SJCRH30 (cell line): ENCODE measurements around the gene ESM1. TPM values are rescaled to one million over a fixed set of nuclear protein-coding genes. Genes with fewer than 3 reads are reported as not detected.
A peak's percentile ranks its signal among the peaks of the same experiment; 100 is the strongest.

Experiments
- DNase-seq, 2 experiments: peaks; one replicate each; pipeline ENCODE4 v3.0.0-alpha.2; 2015 to 2020
- H3K27ac ChIP-seq: fragments of 250-450 bp; sonication (Bioruptor Pico); 2 replicates; pipeline ENCODE4 v1.5.1; 2020; ENCODE audit warnings: mild to moderate bottlenecking, moderate library complexity
- H3K27me3 ChIP-seq: fragments of 250-450 bp; sonication (Bioruptor Pico); 2 replicates; pipeline ENCODE4 v1.5.1; 2020; ENCODE audit warnings: mild to moderate bottlenecking, moderate library complexity
- H3K36me3 ChIP-seq: fragments of 250-450 bp; sonication (Bioruptor Pico); 2 replicates; pipeline ENCODE4 v1.5.1; 2020; ENCODE audit warnings: mild to moderate bottlenecking, moderate library complexity
- H3K4me1 ChIP-seq: fragments of 250-450 bp; sonication (Bioruptor Pico); 2 replicates; pipeline ENCODE4 v1.5.1; 2020; ENCODE audit warnings: mild to moderate bottlenecking, moderate library complexity
- H3K4me3 ChIP-seq: fragments of 250-450 bp; sonication (Bioruptor Pico); 2 replicates; pipeline ENCODE4 v1.5.1; 2020; ENCODE audit warnings: mild to moderate bottlenecking, moderate library complexity
- H3K9me3 ChIP-seq: fragments of 250-450 bp; sonication (Bioruptor Pico); replicated peaks from 2 replicates; pipeline ENCODE4 v1.5.1; 2020; ENCODE audit warnings: mild to moderate bottlenecking, moderate library complexity
- total RNA-seq: library from RNA; depleted of rRNA; stranded (reverse); fragments of >200 nt; shearing (Covaris generic); gene quantifications from 2 replicates; pipeline ENCODE4 v1.2.3, GENCODE V29; 2014

Gene ESM1
- total RNA-seq, 1 experiment from 2014 or later = not detected

- Histone ChIP-seq H3K4me3 (no peak overlapping the region), H3K27me3 (0 out of 2 replicates have a peak, but pooled peaks cover 3% of the 10 kb centered on the region), H3K9me3 (no peaks in the 10 kb centered on the region), H3K27ac (no peak overlapping the region), H3K4me1 (no peaks in the 10 kb centered on the region), H3K36me3 (no peaks in the 10 kb centered on the region)
- DNase-seq = no peak
Measured at GRCh38 chr5:54996466-54996865, 11.1 kb upstream of the ESM1 start.

- Histone ChIP-seq H3K9me3 (no peaks in the 10 kb centered on the region), H3K27me3 (0 out of 2 replicates have a peak, but pooled peaks cover 3% of the 10 kb centered on the region), H3K36me3 (no peaks in the 10 kb centered on the region), H3K4me3 (no peak overlapping the region), H3K4me1 (no peaks in the 10 kb centered on the region), H3K27ac (no peak overlapping the region)
- DNase-seq = no peak
Measured at GRCh38 chr5:54995168-54995567, 9.8 kb upstream of the ESM1 start.

- Histone ChIP-seq H3K36me3 (no peaks in the 10 kb centered on the region), H3K4me1 (no peaks in the 10 kb centered on the region), H3K4me3 (no peak overlapping the region), H3K9me3 (no peaks in the 10 kb centered on the region), H3K27ac (no peak overlapping the region), H3K27me3 (0 out of 2 replicates have a peak, but pooled peaks cover 3% of the 10 kb centered on the region)
- no peak for DNase-seq
Measured at GRCh38 chr5:54994628-54995027, 9.2 kb upstream of the ESM1 start.

GRCh38 chr5:54993318-54993717 is 7.9 kb upstream of the ESM1 start:
- H3K27ac ChIP-seq = no peak overlapping the region
- H3K4me3 ChIP-seq = no peak overlapping the region
- H3K36me3 ChIP-seq = no peaks in the 10 kb centered on the region
- 0 out of 2 replicates have a peak, but pooled peaks cover 3% of the 10 kb centered on the region for H3K27me3 ChIP-seq
- H3K9me3 ChIP-seq = no peaks in the 10 kb centered on the region
- DNase-seq = no peak
- no peaks in the 10 kb centered on the region for H3K4me1 ChIP-seq

GRCh38 chr5:54991416-54991815 is 6.0 kb upstream of the ESM1 start:
- peak; percentile 6 to 19 for DNase-seq
- no peaks in the 10 kb centered on the region for H3K36me3 ChIP-seq
- H3K4me1 ChIP-seq = no peaks in the 10 kb centered on the region
- no peaks in the 10 kb centered on the region for H3K27me3 ChIP-seq
- H3K27ac ChIP-seq = no peak overlapping the region
- no peak overlapping the region for H3K4me3 ChIP-seq
- H3K9me3 ChIP-seq = no peaks in the 10 kb centered on the region

GRCh38 chr5:54990841-54991258 is 5.5 kb upstream of the ESM1 start:
- no peaks in the 10 kb centered on the region for H3K4me1 ChIP-seq
- H3K9me3 ChIP-seq = no peaks in the 10 kb centered on the region
- no peaks in the 10 kb centered on the region for H3K36me3 ChIP-seq
- H3K27ac ChIP-seq = no peak overlapping the region
- no peak for DNase-seq
- no peak overlapping the region for H3K4me3 ChIP-seq
- H3K27me3 ChIP-seq = no peaks in the 10 kb centered on the region

GRCh38 chr5:54988817-54989216 is 3.4 kb upstream of the ESM1 start:
- no peaks in the 10 kb centered on the region for H3K27me3 ChIP-seq
- no peaks in the 10 kb centered on the region for H3K4me1 ChIP-seq

GRCh38 chr5:54988218-54988617 is 2.8 kb upstream of the ESM1 start:
- Histone ChIP-seq H3K27ac (no peak overlapping the region), H3K4me1 (no peaks in the 10 kb centered on the region), H3K36me3 (no peaks in the 10 kb centered on the region), H3K27me3 (no peaks in the 10 kb centered on the region), H3K9me3 (no peaks in the 10 kb centered on the region), H3K4me3 (no peak overlapping the region)
- no peak for DNase-seq

More at GRCh38 chr5:54988817-54989216, 3.4 kb upstream of the ESM1 start:
- Histone ChIP-seq H3K4me3 (no peak overlapping the region), H3K36me3 (no peaks in the 10 kb centered on the region), H3K27ac (no peak overlapping the region), H3K9me3 (no peaks in the 10 kb centered on the region)
- no peak for DNase-seq

- Histone ChIP-seq H3K4me3 (no peak overlapping the region), H3K27ac (no peak overlapping the region), H3K36me3 (no peaks in the 10 kb centered on the region), H3K9me3 (no peaks in the 10 kb centered on the region), H3K4me1 (no peaks in the 10 kb centered on the region), H3K27me3 (no peaks in the 10 kb centered on the region)
- no peak for DNase-seq
Measured at GRCh38 chr5:54986269-54986654, 869 bp upstream of the ESM1 start.

DNA sequence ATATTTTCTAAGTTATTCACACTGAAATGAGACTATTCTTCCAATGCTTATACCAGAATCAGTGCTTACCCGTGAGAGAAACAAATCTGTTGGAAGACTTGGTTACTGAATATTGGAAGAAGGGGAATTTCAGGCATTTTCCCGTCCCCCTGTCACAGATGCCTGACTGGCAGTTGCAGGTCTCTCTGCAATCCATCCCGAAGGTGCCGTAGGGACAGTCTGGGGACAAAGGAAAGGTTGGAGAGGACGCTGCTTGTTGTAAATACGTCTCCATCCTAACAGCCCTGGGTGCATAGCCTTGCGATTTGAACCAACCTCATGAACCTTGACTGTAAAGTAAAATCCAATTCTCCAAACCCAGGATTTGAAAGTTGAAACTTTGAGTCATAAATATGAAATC is 3.5 kb downstream of the ESM1 start:
- no peaks in the 10 kb centered on the region for H3K36me3 ChIP-seq
- no peaks in the 10 kb centered on the region for H3K9me3 ChIP-seq
- no peak overlapping the region for H3K4me3 ChIP-seq
- H3K4me1 ChIP-seq = no peaks in the 10 kb centered on the region
- DNase-seq = no peak
- no peak overlapping the region for H3K27ac ChIP-seq
- H3K27me3 ChIP-seq = no peaks in the 10 kb centered on the region

DNA sequence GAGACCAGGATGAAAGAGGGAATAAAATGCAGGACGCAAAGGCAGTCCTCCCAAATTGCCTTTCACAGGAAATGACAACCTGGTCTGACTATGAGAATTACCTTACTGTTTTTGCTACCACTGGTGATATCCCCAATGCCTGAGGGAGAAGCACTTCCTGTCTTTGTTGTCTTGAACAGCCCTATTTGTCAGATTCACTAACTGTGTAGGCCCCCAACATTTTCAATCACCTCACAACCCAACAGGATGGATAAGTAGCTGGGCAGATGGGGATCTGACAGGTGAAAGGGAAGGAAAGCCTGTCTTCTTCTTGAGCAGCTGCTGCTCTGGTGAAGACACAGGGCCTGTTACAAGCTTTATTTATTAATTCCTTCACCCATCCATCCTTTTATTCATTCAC is 9.7 kb downstream of the ESM1 start:
- H3K9me3 ChIP-seq = no peaks in the 10 kb centered on the region
- DNase-seq = no peak
- no peaks in the 10 kb centered on the region for H3K27me3 ChIP-seq
- no peaks in the 10 kb centered on the region for H3K36me3 ChIP-seq
- H3K27ac ChIP-seq = no peak overlapping the region
- H3K4me3 ChIP-seq = no peak overlapping the region
- H3K4me1 ChIP-seq = no peaks in the 10 kb centered on the region

DNA sequence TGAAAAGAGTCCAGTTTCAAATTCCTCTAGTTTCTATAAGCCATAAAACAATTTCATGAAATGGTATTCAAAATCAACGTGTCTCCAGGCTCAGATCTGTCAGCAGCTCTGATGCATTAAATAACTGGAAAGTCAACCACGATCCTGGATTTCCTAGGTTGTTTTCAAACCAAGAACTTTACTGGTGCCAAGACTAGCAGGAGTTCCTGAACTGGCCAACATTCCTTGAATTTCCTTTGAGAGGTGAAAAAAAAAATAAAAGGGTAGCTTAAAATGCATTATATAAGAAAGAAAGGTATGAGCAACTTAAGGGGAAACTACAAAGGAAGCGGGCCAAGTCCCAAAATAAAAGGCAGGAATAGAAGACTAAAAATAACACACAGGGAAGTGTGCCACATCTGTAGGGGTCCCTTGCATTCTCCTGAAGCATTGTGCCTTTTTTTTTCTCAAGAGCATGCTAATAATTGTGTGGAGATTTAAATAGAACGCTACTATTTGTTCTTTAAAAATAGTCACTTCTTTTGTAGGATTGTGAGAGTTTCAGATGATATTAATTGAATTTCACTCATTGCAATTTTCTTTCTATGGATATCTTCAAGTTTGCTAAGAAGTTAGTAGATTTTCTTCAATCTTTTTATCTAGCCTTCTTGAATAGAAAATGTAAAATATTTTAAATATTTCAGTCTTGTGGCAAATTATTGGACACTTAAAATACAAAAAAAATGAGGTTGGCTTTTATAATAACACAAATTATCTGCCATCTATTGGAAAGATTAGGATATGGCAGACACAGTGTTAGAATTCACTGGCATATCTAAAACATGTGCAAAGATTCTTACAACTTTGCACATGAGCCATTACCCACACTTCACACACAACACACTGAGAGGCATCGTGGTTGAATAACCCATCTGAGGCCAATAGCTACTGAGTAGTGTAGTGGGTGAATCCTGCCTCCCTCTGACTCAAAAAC is 15.3 kb downstream of the ESM1 start:
- Histone ChIP-seq H3K27ac (no peak overlapping the region), H3K36me3 (no peaks in the 10 kb centered on the region), H3K9me3 (no peaks in the 10 kb centered on the region), H3K4me3 (no peak overlapping the region), H3K4me1 (no peaks in the 10 kb centered on the region), H3K27me3 (no peaks in the 10 kb centered on the region)
- no peak for DNase-seq

GRCh38 chr5:54969242-54969641 is 16.2 kb downstream of the ESM1 start:
- H3K27ac ChIP-seq = no peak overlapping the region
- H3K4me1 ChIP-seq = no peaks in the 10 kb centered on the region
- H3K36me3 ChIP-seq = no peaks in the 10 kb centered on the region
- no peaks in the 10 kb centered on the region for H3K9me3 ChIP-seq
- H3K4me3 ChIP-seq = no peak overlapping the region
- DNase-seq = no peak
- no peaks in the 10 kb centered on the region for H3K27me3 ChIP-seq

DNA sequence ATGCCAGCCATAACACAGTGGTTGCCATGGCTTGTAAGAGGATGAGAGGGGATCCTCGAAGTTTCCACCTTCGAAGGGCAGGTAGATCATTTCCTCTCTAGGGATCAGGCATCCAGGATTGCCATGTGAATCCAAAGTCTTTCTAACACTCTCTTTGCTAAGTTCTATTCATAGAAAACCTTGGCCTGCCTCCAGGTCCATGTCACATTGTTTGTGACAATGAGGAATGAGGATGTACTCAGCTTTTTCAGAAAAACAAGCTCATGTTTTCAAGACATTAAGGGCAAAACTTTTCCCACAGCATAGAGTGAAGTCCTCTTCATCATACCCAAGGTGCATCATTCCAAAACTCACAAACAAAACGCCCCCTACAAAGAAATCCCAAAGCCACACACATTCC is 19.6 kb downstream of the ESM1 start:
- Histone ChIP-seq H3K9me3 (no peaks in the 10 kb centered on the region), H3K27me3 (no peaks in the 10 kb centered on the region), H3K4me3 (no peak overlapping the region), H3K27ac (no peak overlapping the region), H3K36me3 (no peaks in the 10 kb centered on the region), H3K4me1 (no peaks in the 10 kb centered on the region)
- DNase-seq = no peak

- Histone ChIP-seq H3K9me3 (no peaks in the 10 kb centered on the region), H3K4me1 (no peaks in the 10 kb centered on the region), H3K36me3 (no peaks in the 10 kb centered on the region), H3K27me3 (no peaks in the 10 kb centered on the region), H3K4me3 (no peak overlapping the region), H3K27ac (no peak overlapping the region)
- DNase-seq = no peak
Measured at GRCh38 chr5:54964405-54964804, 21.0 kb downstream of the ESM1 start.
